Epithelial cell of esophagus (primary cell): ENCODE data around the gene CYYR1.
A peak's percentile ranks its signal among the peaks of the same experiment; 100 is the strongest.

ENCODE experiments used
- DNase-seq: peaks from one replicate; pipeline ENCODE4 v3.0.0; 2010; ENCODE audit warnings: low read depth
- H3K4me3 ChIP-seq: 2 replicates; pipeline ENCODE4 v1.5.1; 2011; ENCODE audit warnings: mild to moderate bottlenecking, low read length, control low read depth
- TF ChIP-seq, protein P1 (sequence below): IDR thresholded peaks from 2 replicates; pipeline ENCODE4 v1.5.1; 2011; ENCODE audit warnings: low read depth, mild to moderate bottlenecking, low read length, control low read depth, inconsistent platforms; ENCODE audit not compliant: insufficient read depth; ENCODE audit errors: missing control alignments

Gene CYYR1

DNA sequence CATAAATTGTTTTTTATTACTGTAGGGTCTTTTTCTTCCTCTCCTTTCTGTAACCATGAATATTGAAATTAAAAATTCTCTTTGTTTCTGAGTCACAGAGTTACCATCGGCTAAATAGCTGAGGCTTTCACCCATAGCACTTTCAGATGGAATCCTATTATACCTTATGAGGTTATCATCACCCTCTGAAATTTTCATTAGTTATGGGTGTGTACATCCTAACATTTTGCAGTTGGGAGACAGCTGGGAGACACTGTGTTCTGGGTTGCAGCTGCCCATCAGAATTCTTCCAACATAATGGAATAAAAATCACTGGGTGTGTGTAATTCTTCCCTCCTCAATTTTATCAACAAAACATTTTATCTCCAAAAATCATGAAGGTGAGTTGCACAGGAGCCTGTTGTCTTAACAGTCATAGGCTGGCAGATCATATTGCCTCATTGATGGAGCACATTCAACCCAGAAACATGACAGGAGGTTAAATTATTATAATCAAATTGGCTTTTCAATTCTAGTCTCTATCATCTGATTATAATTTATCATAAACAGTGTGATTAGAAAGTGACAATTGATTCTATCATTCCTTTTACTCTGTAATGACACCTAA is 17.4 kb downstream of the CYYR1 start:
- no peak for DNase-seq
- TF ChIP-seq, protein P1, sequence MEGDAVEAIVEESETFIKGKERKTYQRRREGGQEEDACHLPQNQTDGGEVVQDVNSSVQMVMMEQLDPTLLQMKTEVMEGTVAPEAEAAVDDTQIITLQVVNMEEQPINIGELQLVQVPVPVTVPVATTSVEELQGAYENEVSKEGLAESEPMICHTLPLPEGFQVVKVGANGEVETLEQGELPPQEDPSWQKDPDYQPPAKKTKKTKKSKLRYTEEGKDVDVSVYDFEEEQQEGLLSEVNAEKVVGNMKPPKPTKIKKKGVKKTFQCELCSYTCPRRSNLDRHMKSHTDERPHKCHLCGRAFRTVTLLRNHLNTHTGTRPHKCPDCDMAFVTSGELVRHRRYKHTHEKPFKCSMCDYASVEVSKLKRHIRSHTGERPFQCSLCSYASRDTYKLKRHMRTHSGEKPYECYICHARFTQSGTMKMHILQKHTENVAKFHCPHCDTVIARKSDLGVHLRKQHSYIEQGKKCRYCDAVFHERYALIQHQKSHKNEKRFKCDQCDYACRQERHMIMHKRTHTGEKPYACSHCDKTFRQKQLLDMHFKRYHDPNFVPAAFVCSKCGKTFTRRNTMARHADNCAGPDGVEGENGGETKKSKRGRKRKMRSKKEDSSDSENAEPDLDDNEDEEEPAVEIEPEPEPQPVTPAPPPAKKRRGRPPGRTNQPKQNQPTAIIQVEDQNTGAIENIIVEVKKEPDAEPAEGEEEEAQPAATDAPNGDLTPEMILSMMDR: no peak
- no peak overlapping the region for H3K4me3 ChIP-seq

DNA sequence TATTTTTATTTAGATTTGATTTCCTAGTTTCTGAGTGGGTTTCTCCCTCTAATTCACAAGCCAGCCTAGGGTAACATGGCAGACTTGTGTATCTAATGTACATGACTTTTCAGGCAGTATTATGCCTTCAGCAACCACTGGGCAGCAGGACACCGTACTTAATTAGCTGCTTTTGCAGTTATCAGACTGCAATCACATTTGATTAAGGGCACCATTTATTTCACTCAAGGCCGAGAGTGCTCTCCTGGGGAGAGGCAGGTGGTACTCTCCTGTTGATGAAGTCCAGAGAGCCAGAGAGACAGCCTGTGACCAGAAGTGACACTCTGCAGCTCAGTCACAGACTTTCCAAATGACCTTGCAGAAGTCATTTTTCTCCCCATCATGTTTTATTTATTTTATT is 18.7 kb downstream of the CYYR1 start:
- DNase-seq: no peak
- TF ChIP-seq, protein P1: no peak
- H3K4me3 ChIP-seq: no peak overlapping the region

DNA sequence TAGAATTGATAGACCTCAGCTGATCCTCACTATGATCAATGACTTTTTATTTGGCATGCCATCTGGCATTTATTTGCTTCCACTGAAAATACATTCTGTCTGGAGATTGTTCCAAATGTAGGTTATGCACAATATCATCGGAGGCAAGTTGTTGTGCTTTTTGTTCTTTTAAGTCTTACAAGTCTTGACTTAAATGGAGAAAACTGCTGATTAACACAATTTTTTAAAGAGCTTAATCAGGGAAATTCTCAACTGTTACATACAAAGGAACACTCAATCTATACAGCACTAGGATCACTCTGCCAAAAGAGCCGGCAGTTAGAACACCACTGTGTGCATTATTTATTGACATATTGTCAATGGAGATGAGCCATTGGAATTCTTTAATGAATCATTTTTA is 19.2 kb downstream of the CYYR1 start:
- no peak for DNase-seq
- no peak overlapping the region for H3K4me3 ChIP-seq
- TF ChIP-seq, protein P1: no peak

DNA sequence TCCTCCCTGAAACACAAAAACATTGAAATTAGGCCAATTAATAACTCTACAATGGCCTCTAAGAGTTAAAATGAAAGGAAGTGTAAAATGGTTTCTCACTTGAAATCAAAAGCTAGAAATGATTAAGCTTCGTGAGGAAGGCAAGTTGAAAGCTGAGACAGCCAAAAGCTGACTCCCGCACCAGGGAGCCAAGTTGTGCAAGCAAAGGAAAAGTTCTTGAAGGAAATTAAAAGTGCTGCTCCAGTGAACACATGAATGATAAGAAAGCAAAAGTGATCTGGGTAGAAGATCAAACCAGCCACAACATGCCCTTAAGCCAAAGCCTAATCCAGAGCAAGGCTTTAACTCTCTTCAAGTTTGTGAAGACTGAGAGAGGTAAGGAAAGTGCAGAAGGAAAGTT is 22.8 kb downstream of the CYYR1 start:
- TF ChIP-seq, protein P1: no peak
- H3K4me3 ChIP-seq: no peak overlapping the region
- peak; percentile 35 for DNase-seq

DNA sequence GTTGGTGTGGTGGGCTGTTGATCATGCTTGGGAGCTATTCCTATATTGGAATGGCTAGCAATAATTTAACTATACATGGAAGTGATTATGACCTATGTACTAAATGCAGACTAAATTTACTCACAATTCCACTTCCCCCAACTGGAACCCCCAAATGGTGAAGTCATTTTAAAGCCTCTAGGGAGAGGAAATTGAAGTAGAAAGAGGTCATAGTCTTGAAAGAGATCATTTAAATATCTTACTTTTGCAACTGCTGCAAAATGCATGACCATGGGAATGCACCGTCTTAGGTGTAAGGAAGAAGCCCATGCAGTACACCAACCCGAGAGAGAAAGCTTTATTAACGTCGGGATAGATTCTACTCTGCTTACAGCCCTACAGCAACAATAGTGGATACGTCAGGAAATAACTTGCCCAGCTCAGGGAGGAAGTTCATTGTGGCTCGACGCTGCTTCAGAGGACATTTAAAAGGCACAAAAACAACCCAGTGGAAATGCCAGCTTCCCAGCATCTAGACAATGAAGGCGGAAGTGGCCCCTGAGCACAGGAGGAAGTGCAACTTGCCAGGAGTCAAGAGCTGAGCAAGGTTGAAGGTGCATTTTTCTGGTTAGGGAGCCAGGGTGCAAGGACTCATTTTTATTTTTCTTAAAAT is 26.5 kb downstream of the CYYR1 start:
- TF ChIP-seq, protein P1: no peak
- DNase-seq: no peak
- H3K4me3 ChIP-seq: no peak overlapping the region

DNA sequence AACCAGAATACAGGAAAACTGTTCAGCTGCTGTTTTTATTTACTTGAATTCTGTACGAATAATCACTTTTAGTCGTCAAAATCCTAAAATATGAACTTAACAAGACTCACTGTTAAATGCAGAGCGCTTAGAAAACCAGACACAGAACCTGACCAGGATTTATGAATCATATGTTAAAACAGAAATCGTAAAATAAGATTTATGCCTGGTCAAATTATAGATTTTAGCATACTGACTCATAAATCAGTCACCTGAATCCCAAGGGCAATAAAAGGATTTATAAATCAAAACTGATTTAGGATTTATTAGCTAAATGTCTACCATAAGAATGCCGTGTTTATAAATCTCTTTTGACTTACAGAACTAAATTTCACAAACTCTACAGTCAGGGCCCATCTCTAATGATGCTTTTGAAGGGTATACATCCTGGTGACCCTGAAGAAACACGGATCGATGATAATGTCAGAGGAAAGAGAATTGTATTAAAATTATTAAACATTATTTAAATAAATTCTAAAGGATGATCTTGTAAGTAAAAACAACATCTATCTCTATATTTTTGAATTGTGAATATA is 28.8 kb downstream of the CYYR1 start:
- DNase-seq: no peak
- TF ChIP-seq, protein P1: no peak
- no peak overlapping the region for H3K4me3 ChIP-seq

DNA sequence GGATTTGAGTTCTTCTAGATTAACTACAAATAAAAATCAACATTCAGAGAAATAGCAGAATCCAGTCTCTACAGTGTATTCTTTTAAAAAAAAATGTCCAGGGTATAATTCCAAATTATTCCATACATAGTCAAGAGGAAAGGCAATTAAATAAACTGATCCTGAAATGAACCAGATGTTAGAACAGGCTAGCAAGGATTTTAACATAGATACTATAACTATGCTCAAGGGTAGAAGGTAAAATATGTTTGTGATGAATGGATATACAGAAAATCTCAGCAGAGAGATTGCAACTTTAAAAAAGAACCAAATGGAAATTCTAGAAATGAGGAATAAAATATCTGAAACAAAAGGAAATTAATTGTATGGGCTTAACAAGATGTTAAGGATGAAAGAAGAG is 32.4 kb downstream of the CYYR1 start:
- DNase-seq: no peak
- no peak overlapping the region for H3K4me3 ChIP-seq
- TF ChIP-seq, protein P1: no peak
